C4-2B (cell line): ENCODE measurements around the gene PAX3.

Experiments
- ZFX ChIP-seq: fragments of 450-650 bp; IDR thresholded peaks from 2 replicates; pipeline ENCODE4 v1.6.1; 2017
- TF ChIP-seq, protein P1 (sequence below): fragments of 450-650 bp; conservative IDR thresholded peaks from 2 replicates; pipeline ENCODE4 v1.5.1; 2017; ENCODE audit warnings: mild to moderate bottlenecking

DNA sequence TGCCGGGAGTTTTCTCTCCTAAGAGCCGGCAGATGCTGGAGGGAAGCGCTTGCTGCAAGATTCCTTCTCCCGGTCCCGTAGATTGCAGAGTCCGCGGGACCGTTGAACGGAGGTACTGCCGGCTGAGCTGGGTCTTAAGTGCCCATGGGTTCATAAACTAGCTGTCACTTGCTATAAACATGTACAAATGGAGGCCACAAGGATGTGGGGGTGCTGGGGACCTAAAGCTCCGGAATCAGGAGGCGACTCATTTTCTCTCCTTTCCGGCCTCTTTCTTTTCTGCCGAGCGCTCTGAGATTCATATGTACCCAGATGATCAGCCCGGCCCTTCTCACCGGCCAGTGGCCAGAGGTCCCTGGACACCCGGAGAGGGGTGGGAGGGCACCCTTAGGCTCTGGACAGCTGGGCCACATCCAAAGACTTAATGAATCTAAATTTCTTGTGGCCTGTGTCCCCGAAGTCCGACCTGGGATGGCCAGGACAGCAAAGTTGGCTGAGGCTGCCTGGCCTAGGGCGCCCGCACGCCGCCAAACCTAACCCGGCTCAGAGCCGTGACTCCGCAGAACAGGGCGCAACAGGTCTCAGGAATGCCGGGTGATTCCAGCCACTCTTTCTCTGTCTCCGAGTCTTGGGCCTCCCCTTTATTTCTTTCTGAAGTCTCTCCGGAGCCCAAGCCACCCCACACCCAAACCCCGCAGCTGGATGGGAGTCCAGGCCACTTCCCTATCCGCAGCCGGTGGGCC lies 2.4 kb upstream of the PAX3 start:
- TF ChIP-seq, protein P1, sequence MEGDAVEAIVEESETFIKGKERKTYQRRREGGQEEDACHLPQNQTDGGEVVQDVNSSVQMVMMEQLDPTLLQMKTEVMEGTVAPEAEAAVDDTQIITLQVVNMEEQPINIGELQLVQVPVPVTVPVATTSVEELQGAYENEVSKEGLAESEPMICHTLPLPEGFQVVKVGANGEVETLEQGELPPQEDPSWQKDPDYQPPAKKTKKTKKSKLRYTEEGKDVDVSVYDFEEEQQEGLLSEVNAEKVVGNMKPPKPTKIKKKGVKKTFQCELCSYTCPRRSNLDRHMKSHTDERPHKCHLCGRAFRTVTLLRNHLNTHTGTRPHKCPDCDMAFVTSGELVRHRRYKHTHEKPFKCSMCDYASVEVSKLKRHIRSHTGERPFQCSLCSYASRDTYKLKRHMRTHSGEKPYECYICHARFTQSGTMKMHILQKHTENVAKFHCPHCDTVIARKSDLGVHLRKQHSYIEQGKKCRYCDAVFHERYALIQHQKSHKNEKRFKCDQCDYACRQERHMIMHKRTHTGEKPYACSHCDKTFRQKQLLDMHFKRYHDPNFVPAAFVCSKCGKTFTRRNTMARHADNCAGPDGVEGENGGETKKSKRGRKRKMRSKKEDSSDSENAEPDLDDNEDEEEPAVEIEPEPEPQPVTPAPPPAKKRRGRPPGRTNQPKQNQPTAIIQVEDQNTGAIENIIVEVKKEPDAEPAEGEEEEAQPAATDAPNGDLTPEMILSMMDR: no peak
- TF ChIP-seq ZFX: no peak
